ENCODE data around the gene DOCK1.
A peak's percentile ranks its signal among the peaks of the same experiment; 100 is the strongest.

DOCK1 gene

DNA sequence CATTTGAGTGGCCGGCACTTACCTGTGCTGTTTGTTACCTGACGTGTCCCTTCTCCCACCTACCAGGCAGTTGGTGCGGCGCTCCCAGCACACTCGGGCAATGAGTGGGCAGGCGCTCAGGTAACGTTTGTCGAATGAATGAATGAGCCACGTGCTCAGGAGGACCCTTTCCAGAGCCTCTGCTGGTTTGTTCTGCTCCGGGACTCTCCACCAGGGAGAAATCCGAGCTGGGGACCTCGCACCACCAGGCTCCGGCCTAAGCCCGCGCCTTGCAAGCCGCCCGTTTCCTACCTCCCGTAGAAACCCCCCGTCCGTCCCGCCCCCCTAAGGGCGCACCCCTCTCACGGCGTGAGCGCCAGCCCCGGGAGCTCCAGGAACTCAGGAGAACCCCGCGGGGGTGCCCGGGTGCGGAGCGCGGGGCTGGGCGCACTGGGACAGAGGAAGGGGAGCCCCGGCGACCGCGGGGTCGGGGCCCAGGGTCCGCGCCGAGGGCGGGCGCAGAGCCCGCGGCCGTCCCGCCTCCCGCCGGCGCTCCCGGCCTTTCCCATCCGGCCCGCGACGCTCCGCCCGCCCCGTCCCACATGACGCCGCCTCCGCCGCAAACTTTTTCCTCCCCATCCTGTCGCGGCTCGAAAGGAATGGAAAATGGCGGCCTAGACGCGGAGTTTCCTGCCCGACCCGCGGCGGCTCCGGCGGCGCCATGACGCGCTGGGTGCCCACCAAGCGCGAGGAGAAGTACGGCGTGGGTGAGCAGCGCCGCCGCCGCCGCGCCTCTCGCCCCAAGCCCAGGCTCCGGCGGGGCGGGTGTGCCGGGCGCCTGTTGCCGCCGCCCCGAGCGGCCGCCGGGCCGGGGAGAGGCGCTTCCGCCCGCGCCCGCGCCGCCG is at the start of gene DOCK1:
TSS of gene DOCK1 (plus strand) at position 611 of the 884 bp plus-strand sequence. CDS start at position 701, 90 bp downstream.
- DNase-seq (ENCODE audit: low read depth): no peak
- TF ChIP-seq, protein P1, sequence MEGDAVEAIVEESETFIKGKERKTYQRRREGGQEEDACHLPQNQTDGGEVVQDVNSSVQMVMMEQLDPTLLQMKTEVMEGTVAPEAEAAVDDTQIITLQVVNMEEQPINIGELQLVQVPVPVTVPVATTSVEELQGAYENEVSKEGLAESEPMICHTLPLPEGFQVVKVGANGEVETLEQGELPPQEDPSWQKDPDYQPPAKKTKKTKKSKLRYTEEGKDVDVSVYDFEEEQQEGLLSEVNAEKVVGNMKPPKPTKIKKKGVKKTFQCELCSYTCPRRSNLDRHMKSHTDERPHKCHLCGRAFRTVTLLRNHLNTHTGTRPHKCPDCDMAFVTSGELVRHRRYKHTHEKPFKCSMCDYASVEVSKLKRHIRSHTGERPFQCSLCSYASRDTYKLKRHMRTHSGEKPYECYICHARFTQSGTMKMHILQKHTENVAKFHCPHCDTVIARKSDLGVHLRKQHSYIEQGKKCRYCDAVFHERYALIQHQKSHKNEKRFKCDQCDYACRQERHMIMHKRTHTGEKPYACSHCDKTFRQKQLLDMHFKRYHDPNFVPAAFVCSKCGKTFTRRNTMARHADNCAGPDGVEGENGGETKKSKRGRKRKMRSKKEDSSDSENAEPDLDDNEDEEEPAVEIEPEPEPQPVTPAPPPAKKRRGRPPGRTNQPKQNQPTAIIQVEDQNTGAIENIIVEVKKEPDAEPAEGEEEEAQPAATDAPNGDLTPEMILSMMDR (conservative IDR thresholded peaks at IDR 0.05; ENCODE audit: low read depth, low read length): no peak
- H3K4me3 ChIP-seq (ENCODE audit: low read length): peak within 1 kb of the TSS; percentile 69

DNA sequence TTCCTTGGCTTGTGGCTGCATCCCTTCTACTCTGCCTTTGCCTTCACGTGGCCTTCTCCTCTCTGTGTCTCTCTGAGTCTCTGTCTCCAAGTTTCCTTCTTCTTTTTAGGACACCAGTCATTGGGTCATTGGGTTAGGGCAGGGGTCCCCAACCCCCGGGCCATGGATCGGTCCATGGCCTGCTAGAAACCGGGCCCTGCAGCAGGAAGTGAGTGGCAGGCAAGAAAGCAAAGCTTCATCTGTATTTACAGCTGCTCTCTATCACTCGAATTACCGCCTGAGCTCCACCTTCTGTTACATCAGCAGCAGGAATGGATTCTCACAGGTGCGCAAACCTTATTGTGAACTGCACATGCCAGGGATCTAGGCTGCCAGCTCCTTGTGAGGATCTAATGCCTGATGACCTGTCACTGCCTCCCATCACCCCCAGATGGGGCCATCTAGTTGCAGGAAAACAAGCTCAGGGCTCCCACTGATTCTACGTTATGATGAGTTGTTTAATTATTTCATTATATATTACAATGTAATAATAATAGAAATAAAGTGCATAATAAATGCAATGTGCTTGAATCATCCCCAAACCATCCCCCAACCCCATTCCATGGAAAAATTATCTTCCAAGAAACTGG is 47.9 kb upstream of the DOCK1 start:
- no peak for DNase-seq (ENCODE audit: low read depth)
- no peak overlapping the region for H3K4me3 ChIP-seq (ENCODE audit: low read length)
- TF ChIP-seq, protein P1 (conservative IDR thresholded peaks at IDR 0.05; ENCODE audit: low read depth, low read length): no peak

DNA sequence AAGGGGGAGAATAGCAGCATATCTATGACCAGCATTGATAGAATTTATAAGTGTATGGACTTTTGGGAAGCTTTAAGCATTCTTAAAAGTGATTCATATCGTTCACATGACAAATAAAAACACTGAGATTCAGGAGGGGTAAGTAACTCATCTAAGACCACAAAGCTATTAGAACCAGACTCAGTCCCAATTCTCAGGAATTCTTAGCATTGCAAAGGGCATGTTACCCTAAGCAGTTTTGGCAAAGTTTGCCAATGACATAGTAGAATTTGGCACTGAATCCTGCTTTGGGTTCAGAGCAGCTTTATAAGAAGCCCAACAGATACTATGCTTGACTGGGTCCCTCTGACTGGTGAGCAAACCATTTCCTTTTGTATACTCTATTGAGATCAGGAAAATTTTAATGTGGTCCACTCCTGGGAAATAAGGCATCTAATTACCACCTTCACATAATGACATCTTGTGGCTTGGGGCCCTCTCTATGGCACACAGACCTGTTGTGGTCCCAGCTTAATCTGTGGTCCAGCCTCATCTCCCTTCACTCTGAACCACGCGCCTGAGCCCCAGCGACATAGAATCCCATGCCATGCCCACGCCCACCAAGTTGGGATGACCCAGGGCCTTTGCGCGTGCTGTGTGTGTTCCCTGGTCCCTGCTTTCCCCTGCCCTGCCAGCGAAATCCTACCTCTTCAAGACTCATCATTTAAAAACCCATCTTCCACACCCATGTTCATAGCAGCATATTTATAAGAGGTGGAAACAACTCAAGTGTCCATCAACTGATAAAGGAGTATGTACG is 37.5 kb upstream of the DOCK1 start:
- no peak overlapping the region for H3K4me3 ChIP-seq (ENCODE audit: low read length)
- TF ChIP-seq, protein P1 (conservative IDR thresholded peaks at IDR 0.05; ENCODE audit: low read depth, low read length): no peak
- DNase-seq (ENCODE audit: low read depth): peak; percentile 75

- TF ChIP-seq, protein P1 (conservative IDR thresholded peaks at IDR 0.05; ENCODE audit: low read depth, low read length): no peak
- DNase-seq (ENCODE audit: low read depth): no peak
- H3K4me3 ChIP-seq (ENCODE audit: low read length): no peak overlapping the region
Observed at GRCh38 chr10:126868371-126868770, 36.9 kb upstream of the DOCK1 start.

DNA sequence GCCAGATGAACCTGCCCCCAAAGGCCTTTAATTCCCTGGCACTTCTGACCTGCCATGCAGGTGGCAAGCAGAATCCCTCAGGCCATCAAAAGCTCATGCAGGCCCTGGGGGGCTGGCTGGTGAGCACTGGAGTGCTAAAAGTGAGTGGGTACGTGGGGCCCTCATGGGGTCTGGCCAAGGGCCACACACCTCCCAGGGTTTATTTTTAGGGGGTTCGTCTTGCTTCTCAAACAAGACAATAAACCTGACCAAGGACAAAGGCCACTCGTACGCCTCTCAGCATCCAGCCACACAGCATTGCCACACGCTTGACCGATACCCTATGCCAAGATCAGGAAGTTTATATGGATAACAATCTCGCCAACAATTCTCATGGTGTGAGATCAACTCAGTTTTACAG is 33.1 kb upstream of the DOCK1 start:
- DNase-seq (ENCODE audit: low read depth): no peak
- no peak overlapping the region for H3K4me3 ChIP-seq (ENCODE audit: low read length)
- TF ChIP-seq, protein P1 (conservative IDR thresholded peaks at IDR 0.05; ENCODE audit: low read depth, low read length): no peak

DNA sequence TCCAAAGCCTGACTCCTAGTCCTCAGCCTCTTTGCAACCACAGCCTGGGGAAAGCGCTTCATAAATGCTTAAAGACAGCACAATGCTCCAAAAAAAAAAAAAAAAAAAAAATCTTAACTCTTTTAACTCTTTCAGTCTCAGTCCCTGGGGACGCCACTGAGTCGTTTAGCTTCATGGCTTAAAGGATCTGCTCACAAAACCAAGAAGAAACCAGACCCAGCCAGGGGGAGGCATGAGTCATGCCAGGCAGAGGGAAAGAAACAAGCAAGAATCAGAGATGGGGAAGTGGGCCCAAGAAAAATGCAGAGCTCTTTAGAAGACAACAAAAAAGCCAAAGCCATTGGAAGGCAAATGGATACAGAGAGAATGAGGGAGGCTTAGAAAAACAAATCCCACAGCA is 32.5 kb upstream of the DOCK1 start:
- no peak overlapping the region for H3K4me3 ChIP-seq (ENCODE audit: low read length)
- TF ChIP-seq, protein P1 (conservative IDR thresholded peaks at IDR 0.05; ENCODE audit: low read depth, low read length): no peak
- no peak for DNase-seq (ENCODE audit: low read depth)

Data from retinal pigment epithelial cell (primary cell).